H1 (cell line): Measurements from ENCODE around the gene CDK2. TPM values are rescaled to one million over a fixed set of nuclear protein-coding genes. Genes with fewer than 3 reads are reported as not detected.

Experiments used
- KDM5A ChIP-seq: fragments of 200-600 bp; IDR thresholded peaks from 2 replicates; pipeline ENCODE4 v1.7.1; 2012; ENCODE audit warnings: mild to moderate bottlenecking, low read length, inconsistent platforms, mixed read lengths
- SIX5 ChIP-seq: IDR thresholded peaks from 2 replicates; pipeline ENCODE4 v1.6.1; 2011; ENCODE audit warnings: mild to moderate bottlenecking, low read depth, low read length
- polyA plus RNA-seq, 7 experiments: library from polyadenylated mRNA; depleted of rRNA in 3 of 7; stranded (reverse) in 5 of 7; unstranded in 2 of 7; fragments of >200 nt in 5 of 7; fragments of 200-250 nt in 2 of 7; gene quantifications; 1 replicate in 5 of 7; 2 replicates in 1 of 7; 4 replicates in 1 of 7; pipeline versions ENCODE4 v1.2.1 to v1.2.3, GENCODE V29; 2011 to 2013; ENCODE audit warnings: missing spikeins in 2 of 7, mixed read lengths in 2 of 7
- total RNA-seq: library from RNA; stranded (reverse); fragmentation: NEBNext Ultra II Directional; extraction: Animal tissue kit (Norgen Biotek cat#: 25700); gene quantifications from 2 replicates; pipeline ENCODE4 v1.2.1, GENCODE V29; 2021

CDK2 gene
- total and polyA plus RNA-seq, 2 of the 8 experiments (the other 6 are each of a cell fraction or from before 2014, with no cell fraction given): 39.4 to 42.5 TPM

DNA sequence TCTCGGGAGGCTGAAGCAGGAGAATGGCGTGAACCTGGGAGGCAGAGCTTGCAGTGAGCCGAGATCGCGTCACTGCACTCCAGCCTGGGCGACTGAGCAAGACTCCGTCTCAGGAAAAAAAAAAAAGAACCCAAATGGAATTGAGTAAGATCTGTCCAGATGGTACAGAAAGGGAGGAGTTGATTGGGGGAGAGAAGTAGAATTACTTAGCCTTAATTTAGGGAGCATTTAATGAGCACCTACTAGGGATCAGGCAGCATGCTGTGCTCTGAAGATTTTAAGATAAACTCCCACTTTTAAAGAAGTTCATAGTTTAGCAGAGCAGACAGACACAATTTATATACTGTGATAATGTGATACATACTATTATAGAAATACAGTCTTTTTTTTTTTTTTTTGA is 11.8 kb downstream of the CDK2 start (continued):
- TF ChIP-seq SIX5: no peak
- TF ChIP-seq KDM5A: no peak
